Fibroblast of skin of left quadriceps (primary cell): ENCODE results near the gene VDAC1.
"Not testable (repeated sequence)": the region's sequence is repeated elsewhere in the genome, so short reads cannot be mapped to it uniquely, and the experiment has no call there.

ENCODE experiments used
- DNase-seq, 2 experiments: peaks; one replicate each; pipeline ENCODE4 v3.0.0-alpha.2; 2013; ENCODE audit warnings: low read depth in 2 of 2

The VDAC1 gene

DNA sequence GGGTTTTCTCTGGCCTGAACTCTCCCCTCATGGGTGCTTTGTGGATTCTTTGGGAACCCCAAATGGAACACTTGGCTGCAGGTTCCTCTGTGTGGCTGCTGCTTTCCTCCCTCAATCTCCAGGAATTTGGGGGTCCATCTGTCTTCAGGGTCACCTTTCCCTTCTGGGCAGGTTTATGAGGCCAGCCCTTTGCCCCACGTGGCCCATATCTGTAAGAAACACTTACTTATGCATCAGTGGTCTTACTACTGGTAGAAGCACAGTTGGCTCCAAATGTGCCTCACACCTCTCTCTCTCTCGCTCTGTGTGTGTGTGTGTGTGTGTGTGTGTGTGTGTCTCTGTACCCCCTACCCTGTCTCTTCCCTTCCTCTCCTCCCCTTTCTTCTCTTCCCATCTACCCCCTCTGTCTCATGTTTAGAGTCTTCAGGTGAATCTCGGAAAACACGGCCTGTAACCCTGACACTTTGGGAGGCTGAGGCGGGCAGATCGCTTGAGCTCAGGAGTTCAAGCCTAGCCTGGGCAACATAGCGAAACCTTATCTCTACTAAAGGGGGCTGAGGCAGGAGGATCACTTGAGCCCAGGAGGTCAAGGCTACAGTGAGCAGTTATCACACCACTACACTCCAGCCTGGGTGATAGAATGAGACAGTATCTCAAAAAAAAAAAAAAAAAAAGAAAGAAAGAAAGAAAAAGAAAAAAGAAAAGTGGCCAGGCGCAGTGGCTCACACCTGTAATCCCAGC, 63.1 kb downstream of the VDAC1 start:
- DNase-seq, result no peak

DNA sequence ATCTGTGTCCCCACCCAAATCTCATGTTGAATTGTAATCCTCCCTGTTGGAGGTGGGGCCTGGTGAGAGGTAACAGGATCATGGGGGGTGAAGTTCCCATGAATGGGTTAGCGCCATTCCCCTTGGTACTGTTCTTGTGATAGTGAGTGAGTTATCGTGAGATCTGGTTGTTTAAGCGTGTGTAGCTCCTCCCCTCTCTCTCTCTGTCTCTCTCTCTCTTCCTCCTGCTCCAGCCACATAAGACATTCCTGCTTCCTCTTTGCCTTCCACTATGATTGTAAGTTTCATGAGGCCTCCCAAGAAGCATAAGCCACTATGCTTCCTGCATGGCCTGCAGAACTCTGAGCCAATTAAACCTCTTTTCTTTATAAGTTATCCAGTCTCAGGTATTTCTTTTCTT, 65.1 kb downstream of the VDAC1 start:
- DNase-seq, result no peak

DNA sequence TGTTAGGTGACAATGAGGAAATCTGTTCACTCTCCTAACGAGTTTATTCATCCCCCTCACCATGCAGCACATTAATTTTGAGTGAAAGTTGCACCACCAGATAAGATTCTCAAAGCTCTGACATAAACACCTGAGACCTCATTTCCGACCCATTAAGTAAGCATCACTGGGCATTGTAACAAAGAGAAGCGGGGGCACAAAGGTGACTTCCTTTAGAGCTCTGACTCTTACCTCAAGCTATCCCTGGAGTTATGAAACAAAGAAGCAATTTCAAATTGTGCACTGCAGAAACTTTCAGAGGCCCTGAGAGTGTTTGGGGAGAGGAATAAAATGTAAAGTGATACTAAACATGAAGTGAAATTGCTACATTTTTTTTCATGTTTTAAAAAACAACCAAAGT, 65.8 kb downstream of the VDAC1 start:
- no peak for DNase-seq

DNA sequence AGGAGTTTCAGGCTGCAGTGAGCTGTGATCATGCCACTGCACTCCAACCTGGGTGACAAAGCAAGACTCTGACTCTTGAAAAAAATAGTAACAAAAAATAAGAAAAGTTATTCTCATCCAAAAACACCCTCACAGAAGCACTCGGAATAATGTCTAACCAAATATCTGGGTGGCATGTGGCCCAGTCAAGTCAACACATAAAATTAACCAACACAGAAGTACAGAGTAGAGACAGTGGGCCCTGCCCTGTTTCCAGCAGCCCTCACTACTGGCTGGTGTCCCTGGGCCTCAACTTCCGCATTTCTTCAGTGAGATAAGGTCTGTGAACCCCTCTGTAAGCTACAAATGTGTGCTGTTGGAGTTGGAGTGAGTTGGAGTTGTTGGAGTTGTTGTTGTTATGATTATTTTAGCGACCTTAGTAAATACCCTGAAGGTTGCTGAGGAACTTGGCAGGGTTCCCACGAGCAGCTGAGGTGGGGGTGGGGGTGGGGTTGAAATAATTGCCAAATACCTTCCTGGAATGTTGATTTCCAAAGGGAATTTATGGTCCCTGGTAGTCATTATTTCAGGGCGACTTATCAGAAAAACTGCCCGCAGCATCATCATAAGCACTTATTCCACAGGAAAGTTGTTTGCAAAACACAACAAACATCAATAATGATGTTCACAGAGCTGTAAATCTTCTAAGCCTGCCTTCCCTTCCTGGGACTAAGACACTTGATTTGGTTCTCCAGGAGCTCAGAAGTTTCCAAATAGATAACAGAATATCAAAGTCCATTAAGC, 66.5 kb downstream of the VDAC1 start:
- DNase-seq, result no peak

DNA sequence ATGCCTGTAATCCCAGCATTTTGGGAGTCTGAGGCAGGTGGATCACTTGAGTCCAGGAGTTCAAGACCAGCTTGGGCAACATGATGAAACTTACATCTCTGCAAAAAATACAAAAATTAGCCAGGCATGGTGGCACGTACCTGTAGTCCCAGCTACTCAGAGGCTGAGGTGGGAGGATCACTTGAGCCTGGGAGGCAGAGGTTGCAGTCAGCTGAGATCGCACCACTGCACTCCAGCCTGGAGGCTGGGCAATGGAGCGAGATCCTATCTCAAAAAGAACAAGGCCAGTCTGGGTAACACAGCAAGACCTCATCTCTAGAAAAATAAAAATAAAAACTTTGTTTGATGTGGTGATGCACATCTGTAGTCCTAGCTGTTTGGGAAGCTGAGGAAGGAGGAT, 67.1 kb downstream of the VDAC1 start:
- DNase-seq, result not testable (repeated sequence)

DNA sequence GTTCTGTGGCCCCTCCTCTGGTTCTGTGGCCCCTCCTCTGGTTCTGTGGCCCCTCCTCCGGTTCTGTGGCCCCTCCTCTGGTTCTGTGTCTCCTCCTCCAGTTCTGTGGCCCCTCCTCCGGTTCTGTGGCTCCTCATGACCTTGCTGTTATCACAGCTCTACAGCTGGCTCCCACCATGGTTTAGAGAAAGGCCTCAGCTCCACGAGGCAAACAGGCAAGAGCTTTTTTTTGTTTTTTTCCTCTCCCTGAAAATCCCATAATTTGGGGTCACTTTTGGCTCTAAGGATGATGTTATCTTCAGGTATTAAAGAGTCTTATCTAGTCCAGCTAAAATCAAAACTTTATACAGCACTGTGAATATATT, 68.1 kb downstream of the VDAC1 start:
- no peak for DNase-seq

DNA sequence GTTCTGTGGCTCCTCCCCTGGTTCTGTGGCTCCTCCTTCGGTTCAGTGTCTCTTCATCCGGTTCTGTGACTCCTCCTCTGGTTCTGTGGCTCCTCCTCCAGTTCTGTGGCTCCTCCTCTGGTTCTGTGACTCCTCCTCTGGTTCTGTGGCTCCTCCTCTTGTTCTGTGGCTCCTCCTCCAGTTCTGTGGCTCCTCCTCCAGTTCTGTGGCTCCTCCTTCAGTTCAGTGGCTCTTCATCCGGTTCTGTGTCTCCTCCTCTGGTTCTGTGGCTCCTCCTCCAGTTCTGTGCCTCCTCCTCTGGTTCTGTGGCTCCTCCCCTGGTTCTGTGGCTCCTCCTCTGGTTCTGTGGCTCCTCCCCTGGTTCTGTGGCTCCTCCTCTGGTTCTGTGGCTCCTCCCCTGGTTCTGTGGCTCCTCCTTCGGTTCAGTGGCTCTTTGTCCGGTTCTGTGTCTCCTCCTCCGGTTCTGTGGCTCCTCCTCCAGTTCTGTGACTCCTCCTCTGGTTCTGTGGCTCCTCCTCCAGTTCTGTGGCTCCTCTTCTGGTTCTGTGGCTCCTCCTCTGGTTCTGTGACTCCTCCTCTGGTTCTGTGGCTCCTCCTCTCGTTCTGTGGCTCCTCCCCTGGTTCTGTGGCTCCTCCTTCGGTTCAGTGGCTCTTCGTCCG, 68.7 kb downstream of the VDAC1 start:
- DNase-seq, result not testable (repeated sequence)

DNA sequence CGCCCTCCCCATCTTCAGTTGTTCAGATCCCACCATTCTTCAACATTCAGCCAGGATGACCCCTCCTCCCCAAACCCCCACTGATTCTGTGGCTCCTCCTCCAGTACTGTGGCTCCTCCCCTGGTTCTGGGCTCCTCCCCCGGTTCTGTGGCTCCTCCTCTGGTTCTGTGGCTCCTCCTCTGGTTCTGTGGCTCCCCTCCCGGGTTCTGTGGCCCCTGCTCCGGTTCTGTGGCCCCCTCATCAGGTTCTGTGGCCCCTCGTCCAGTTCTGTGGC, 69.2 kb downstream of the VDAC1 start:
- DNase-seq, result no peak

DNA sequence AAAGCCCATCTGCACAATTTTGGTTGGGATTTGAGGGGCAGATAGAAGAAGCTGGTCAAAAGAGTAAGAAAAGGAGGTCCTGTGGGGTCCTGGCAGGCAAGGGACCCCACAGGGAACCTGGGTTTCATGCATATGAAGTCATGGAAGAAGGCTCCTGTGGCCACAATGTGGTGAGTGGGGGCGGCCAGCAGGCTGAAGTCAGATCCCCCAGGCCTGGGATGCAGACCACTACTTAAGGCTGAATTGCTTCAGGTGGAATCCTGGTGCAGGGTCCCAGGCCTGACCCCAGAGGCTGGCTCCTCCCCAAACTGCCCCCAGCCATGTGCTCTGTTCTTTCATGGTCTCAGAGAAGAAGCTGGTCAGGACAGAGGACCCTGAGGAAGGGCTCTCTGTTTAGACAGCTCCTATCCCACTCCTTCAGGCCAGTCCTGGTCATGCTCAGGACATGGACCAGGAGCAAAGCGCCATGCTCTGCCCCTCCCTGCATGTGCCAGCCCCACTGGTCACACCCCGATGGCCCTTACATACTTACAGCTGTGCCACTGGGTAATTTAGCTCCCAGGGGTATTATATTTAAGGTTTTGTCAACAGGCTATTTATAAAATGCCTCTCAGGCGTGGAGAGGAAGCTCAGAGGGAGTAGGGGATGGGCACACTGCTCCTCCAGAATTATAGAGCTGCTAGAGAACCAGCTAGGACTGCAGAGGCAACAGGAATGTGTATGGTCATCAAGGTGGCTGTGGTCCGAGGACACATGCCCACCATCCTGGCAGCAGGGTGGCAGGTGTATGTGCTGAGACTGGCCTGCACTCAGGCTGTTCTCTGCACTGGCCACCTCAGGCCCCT, 69.7 kb downstream of the VDAC1 start:
- no peak for DNase-seq

DNA sequence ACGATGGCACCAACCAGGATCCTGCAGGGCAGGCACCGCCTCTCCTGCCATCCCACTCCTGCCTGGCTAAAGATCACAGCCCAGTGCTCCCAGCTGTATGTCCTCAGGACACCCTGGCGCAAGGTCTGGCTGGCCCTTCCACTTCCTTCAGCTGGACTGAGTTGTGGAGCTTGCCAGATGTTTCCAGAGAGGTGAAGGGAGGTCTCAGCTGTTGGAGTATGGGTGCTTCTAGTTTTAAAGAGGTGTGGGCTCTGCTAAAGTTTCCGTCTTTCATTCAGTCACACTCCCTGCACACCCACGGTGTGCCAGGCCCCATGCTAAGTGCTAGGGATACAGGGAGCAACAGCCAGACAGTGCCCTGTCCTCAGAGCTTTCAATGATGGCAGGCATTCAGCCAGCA, 70.5 kb downstream of the VDAC1 start:
- DNase-seq, result no peak

DNA sequence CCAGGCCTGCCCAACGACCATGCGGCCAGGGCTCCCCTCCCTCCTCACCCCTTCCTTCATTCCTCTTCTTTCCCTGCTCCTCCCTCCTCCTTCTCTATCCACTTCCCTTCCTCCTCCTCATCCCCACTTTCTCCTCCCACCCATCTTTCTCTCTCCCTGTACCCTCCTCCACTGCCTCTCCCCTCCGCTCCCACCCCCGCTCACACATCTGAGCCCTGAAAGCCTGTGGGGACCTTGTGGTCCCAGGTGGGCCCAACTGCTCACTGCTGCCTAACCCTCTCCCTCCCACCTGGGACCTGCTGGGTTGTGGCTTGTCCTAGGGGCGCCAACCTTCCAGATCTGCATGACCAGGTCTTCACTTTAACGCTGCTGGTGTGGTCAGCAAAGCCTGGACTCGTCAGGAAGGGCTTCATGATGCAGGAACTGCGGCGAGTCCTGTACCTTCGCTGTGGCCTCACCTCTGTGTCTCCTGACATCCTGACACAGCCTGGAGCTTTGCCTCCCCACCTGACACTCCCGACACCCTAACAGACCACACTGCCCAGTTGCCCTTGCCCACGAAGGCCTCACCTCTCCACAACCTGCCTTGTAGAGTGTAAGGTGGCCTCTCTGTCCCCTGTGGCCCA, 71.0 kb downstream of the VDAC1 start:
- DNase-seq, result no peak

DNA sequence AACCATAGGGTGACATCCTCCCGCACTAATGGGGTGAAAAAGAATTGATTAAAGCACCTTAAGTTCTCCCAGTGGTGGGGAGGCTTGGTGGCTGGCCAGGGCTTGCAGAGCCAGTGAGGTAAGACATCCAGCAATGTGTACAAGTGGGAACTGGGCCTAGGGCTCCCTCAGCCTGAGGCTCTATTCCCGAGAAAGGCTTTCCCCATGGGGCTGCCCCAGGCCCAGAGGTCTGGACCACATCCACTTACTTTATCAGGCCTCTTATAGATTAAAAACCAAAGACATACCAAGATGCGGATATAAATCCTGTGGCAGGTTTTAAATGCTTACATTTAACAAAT, 71.6 kb downstream of the VDAC1 start:
- no peak for DNase-seq

DNA sequence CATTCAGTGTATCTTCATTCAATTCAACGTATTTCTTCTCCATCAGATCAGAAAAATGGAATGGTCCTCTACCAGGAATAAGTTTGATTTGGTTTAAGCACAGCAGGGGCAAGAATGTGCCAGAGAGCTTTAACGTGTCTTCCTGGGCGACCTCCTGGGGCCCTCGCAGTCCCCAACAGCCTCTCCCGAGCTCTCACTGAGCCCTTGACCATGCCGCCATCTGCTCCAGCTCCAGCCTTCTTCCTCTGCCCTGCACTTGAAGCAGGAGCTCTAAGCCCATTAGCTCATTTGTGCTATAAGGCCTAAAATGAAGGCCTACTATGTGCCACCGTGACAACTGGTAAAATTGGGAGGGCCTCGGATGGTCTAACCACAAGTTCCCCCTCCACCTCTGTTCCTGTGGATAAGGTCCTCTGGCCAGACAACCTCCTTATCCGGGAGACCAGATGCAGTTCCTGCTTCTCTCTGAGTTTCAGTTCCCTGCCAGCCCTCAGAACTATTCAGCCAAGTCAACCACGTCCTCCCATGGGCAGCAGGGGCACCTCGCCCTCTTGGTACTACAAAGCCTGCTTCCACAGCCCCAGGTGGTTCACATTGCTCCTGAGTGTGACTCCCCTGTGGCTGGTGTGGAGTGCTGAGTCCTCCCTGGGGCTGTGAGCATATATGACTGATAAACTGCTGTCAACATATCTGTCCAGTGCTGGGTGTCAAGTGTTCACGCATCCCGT, 72.2 kb downstream of the VDAC1 start:
- no peak for DNase-seq

DNA sequence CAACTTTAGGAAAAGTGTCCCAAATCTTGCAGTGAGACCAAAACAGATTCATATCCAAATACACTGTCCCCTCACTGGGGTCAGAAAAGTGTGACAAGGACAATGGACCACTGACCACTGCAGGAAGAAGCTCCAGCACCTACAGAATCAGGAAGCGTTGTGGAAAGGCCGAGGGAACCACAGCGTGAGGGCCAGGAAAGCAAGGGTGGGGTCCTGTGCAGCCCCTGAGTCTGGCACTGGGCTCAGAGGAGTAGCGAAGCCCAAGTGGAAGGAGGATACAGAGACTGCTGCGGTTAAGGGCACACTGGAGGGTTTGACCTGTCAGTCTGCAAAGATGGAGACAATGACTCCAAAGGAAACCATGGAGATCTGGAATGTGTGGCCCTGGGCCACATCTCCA, 73.2 kb downstream of the VDAC1 start:
- no peak for DNase-seq

DNA sequence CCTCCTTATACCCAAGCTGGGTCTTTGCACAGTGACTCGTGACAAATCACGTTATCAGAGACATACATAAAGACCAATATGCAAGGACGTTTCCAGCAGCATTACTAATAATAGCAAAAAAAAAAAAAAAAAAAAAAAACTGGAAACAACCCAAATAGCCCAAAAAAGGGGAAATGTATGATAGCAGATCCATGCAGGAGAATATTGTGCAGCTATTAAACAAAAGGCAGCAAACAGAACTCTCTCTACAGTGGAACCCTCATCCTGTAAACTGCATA, 74.0 kb downstream of the VDAC1 start:
- no peak for DNase-seq

DNA sequence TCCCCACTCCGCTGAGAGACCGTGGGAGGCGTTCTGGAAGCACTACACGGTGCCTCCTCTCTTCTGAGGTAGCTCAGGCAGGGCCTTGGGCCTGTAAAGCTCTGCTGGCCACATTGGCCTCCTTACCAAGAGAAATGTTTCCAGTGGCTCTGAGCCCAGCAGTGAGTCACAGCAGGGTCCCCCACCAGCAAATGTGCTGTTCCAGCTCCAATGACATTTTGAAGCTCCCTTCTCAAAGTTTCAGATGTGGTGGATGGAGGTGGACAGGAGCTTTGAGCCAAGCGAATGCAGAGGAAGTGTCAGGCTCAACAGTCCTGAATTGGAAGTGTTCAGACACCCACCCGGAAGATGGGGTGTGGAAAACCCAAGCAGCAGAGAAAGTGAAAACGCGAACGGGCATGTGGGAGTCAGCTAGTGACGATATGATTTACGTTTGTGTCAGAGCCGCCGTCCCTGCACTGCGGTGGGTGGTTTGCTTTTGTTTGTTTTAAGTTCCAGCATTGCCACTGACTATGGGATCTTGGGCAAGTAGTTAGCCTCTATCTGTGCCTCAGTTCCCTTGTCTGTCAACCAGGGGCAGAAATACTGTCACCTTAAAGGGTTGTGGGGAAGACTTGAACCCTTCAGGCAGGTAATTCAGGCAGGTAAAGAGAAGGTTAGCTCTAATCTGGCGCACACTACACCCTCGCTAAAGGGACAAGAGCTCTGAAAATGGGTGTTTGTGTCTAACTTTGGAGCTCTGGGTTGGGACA, 74.5 kb downstream of the VDAC1 start:
- peak; percentile 11 to 17 for DNase-seq

DNA sequence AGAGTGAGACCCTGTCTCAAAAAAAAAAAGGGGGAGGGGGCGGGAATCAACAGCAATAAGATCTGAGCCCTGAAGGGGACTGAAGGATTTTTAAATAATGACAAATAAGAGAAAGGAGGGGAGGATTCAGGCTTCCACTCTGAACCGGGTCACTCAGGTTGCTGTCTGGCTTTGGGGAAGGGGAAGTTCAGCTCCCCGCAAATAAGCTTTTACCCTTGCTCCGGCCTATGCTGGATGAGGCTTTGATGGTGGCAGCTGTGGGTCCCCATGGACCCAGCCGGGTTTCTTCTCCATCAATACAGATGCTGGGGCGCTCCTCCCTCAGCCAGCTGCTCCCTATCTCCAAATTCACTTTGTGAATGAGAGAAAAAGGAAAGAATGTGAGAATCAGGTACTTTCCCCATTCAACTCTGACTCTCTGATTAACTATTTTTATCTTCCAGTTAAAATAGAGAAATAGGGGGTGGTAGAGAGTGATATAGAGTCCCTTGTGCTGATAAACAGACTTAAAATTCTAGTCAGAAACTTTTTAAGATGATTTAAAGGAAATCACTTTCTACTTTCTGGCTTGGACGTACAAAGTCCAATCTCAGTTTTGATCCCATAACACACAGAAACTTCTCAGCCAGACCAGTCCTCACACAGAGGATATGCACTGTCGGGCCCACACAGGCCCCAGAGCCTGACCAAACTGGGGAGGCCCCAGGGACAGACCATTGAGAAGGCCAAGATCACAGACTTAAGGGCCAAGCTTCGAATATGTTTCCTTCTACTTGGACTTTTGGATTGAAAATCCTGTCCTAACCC, 76.0 kb downstream of the VDAC1 start:
- DNase-seq, result no peak

DNA sequence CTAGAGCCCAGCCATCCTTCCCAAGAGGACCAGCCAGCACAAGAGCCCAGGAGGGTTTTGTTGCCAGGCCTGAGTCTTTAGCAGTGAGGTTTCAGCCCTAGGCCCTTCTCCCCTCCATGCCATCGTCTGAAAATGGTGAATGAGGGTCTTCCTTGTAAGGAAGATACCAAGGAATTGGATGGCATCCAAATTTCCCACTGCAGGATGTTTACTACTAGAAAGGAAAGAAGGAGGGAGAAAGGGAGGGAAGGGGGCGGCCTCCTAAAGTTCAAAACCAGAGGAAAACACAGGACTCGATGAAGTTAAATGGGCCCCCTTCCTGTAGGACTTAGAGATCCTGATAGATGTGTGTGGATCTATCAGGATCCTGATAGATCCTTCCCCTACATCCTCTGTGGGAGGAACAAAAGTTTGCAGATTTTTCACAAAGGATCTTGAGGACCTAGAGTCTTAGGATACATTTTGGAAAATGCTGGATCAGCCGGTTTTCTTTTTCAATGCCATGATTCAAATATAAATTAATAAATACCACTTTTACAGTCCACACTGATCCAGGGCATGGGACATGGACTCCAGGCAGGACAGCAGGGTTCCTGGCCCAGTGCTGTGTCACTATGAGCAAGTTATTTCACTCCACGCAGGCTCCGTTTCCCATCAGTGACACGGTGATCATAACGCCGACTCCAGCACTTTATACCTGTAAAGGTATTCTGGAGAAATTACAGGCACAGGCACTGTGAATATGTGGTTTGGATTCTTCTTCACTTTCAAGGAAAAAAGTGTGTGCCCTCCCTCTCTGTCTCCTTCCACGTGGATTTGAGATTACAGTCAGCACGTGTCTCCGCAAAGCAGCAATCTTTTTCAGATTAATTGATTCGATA, 77.2 kb downstream of the VDAC1 start:
- no peak for DNase-seq
